GM12878 (cell line): ENCODE measurements around the gene PIAS1. TPM values are rescaled to one million over a fixed set of nuclear protein-coding genes. Genes with fewer than 3 reads are reported as not detected.

Experiments used
- ATAC-seq: fragments of 200-7000 bp; cut with Tn5 transposase; 3 replicates; pipeline ENCODE4 v1.9.1; 2020; ENCODE audit warnings: mild to moderate bottlenecking, moderate library complexity
- BruUV-seq: library from RNA; stranded (reverse); fragments of 400-500 nt; replicated peaks from 2 replicates; lab custom pipeline; 2021; lab: Mats Ljungman, UMichigan
- CTCF ChIA-PET: fragments of 300-600 bp; sonication (Branson Sonifier 250); formaldehyde crosslinking; extraction: SDS; loops from one replicate; lab custom pipeline; 2021; ENCODE audit warnings: inconsistent platforms; lab: Yijun Ruan, JAX
- POLR2A ChIA-PET: fragments of 350-600 bp; formaldehyde crosslinking; extraction: SDS; loops from one replicate; lab custom pipeline; 2021; ENCODE audit warnings: inconsistent platforms; lab: Charles Lee
- RAD21 ChIA-PET: fragments of 300-600 bp; sonication (Branson Sonifier 250); formaldehyde crosslinking; loops from one replicate; lab custom pipeline; 2023; ENCODE audit warnings: antibody characterized with exemption; ENCODE audit not compliant: unreplicated experiment; lab: Charles Lee
- SMC1A ChIA-PET: fragments of 300-600 bp; sonication (Branson Sonifier 250); formaldehyde crosslinking; loops from one replicate; lab custom pipeline; 2023; ENCODE audit not compliant: unreplicated experiment, uncharacterized antibody; lab: Charles Lee
- DNase-seq: peaks from one replicate; pipeline ENCODE4 v3.0.0-alpha.2; 2011; ENCODE audit warnings: low read depth, low spot score
- FAIRE-seq: peaks from 3 replicates; lab custom pipeline; 2011; peaks lifted over from hg19 to GRCh38; lab: Jason Lieb, UNC
- H2AFZ ChIP-seq: 2 replicates; pipeline ENCODE4 v1.6.0; 2011; ENCODE audit warnings: low read depth, low read length, control low read depth; ENCODE audit not compliant: control insufficient read depth
- H3K27ac ChIP-seq: 2 replicates; pipeline ENCODE4 v1.5.1; 2011; ENCODE audit warnings: control low read depth; ENCODE audit not compliant: control insufficient read depth, insufficient read depth
- H3K27me3 ChIP-seq, 2 experiments: replicated peaks in 1 of 2; 2 replicates each; pipeline versions ENCODE4 v1.6.0 to v1.6.1; 2011; ENCODE audit warnings: low read length in 1 of 2; ENCODE audit not compliant: control insufficient read depth in 2 of 2, insufficient read depth in 2 of 2
- H3K36me3 ChIP-seq, 2 experiments: 2 replicates each; pipeline ENCODE4 v1.5.1; 2011; ENCODE audit warnings: low read length in 1 of 2; ENCODE audit not compliant: control insufficient read depth in 2 of 2, insufficient read depth in 2 of 2
- H3K4me1 ChIP-seq: 2 replicates; pipeline ENCODE4 v1.6.1; 2011; ENCODE audit warnings: mild to moderate bottlenecking, low read length, moderate library complexity, mixed read lengths; ENCODE audit not compliant: control insufficient read depth, insufficient read depth
- H3K4me2 ChIP-seq: 2 replicates; pipeline ENCODE4 v1.6.0; 2011; ENCODE audit warnings: control low read depth; ENCODE audit not compliant: control insufficient read depth, insufficient read depth
- H3K4me3 ChIP-seq: fragments of 200-600 bp; sonication (generic); 2 replicates; pipeline ENCODE4 v1.5.1; 2016
- H3K79me2 ChIP-seq: 2 replicates; pipeline ENCODE4 v1.6.0; 2011; ENCODE audit warnings: low read length; ENCODE audit not compliant: control insufficient read depth, insufficient read depth
- H3K9ac ChIP-seq: 2 replicates; pipeline ENCODE4 v1.8.0; 2011; ENCODE audit warnings: low read length, control low read depth, mixed read lengths; ENCODE audit not compliant: control insufficient read depth, insufficient read depth
- H3K9me3 ChIP-seq: replicated peaks from 3 replicates; pipeline ENCODE4 v1.5.1; 2011; ENCODE audit warnings: mild to moderate bottlenecking, low read length; ENCODE audit not compliant: control insufficient read depth, insufficient read depth
- H4K20me1 ChIP-seq: 2 replicates; pipeline ENCODE4 v1.6.0; 2011; ENCODE audit not compliant: control insufficient read depth, insufficient read depth
- CBX3 ChIP-seq: fragments of 200-600 bp; sonication (generic); IDR thresholded peaks from 2 replicates; pipeline ENCODE4 v1.6.1; 2016; ENCODE audit warnings: low read depth, borderline replicate concordance
- ZBTB40 ChIP-seq: fragments of 450-650 bp; IDR thresholded peaks from 2 replicates; pipeline ENCODE4 v1.6.1; 2016; ENCODE audit warnings: mild to moderate bottlenecking, moderate library complexity, borderline replicate concordance
- WGBS: methylation state at CpG from one replicate; pipeline ENCODE4 v1.1.6; 2016; ENCODE audit warnings: low lambda C conversion rate; ENCODE audit not compliant: insufficient replicate concordance, insufficient coverage; ENCODE audit errors: missing lambda C conversion rate; 5-methylcytosine and 5-hydroxymethylcytosine counted together
- in situ Hi-C: fragments of 300-500 bp; cut with MboI; formaldehyde crosslinking; loops from 9 replicates; pipeline ENCODE4 v1.14.3; 2018; ENCODE audit warnings: mixed read lengths
- intact Hi-C: fragments of 100-400 bp; cut with micrococcal nuclease; formaldehyde crosslinking; loops from one replicate; pipeline ENCODE4 v1.14.2; 2022; ENCODE audit not compliant: unreplicated experiment
- polyA plus RNA-seq, 11 experiments: library from polyadenylated mRNA; depleted of rRNA in 4 of 11; unstranded in 6 of 11; stranded (reverse) in 5 of 11; fragments of >200 nt; fragmentation: Nextera tagmentation in 4 of 11; fragmentation: Illumina TruSeq in 1 of 11; extraction: Ambion mirVana in 4 of 11; extraction: Trizol in 1 of 11; gene quantifications; 1 replicate in 1 of 11; 2 replicates in 10 of 11; pipeline versions ENCODE4 v1.2.1 to v1.2.3, GENCODE V29; 2011 to 2016; ENCODE audit warnings: inconsistent platforms in 2 of 11, missing spikeins in 2 of 11, low read depth in 1 of 11
- total RNA-seq, 4 experiments: library from RNA; depleted of rRNA in 3 of 4; stranded (reverse); fragments of >200 nt in 3 of 4; fragmentation: Illumina TruSeq in 1 of 4; extraction: Trizol in 1 of 4; gene quantifications; 2 replicates each; pipeline versions ENCODE4 v1.2.1 to v1.2.3, GENCODE V29; 2013 to 2021

The PIAS1 gene
- total and polyA plus RNA-seq, 10 of the 15 experiments (the other 5 are each of a cell fraction or from before 2014, with no cell fraction given) = 20.2 to 96.3 (median 37.0) TPM

- intact Hi-C loops (no loop called here), in situ Hi-C loops (no loop called here)
- H3K4me1 ChIP-seq = peaks cover 3% of the 10 kb centered on the region; the same call in 1 of the 2 replicates
- peaks cover 12% of the 10 kb centered on the region; the same call in 2 of the 3 replicates for H3K9me3 ChIP-seq
- no peak for ATAC-seq
- TF ChIP-seq ZBTB40 (peak; percentile 54; the same call in 1 of the 2 replicates), CBX3 (no peak)
- H3K27me3 ChIP-seq = no peaks in the 10 kb centered on the region
- H3K4me2 ChIP-seq = peak overlapping the region; percentile 34; the same call in 1 of the 2 replicates
- SMC1A ChIA-PET = no interaction called here
- 97% methylated on average over 3 of the region's 3 CpGs for WGBS
- H2AFZ ChIP-seq = peak overlapping the region; percentile 83
- RAD21 ChIA-PET = interaction anchor here (1.1 kb wide), 1 partner anchor 12 kb away, joined by 6 read pairs; the partner anchor contains the start of gene PIAS1
- no peaks in the 10 kb centered on the region for H3K36me3 ChIP-seq
- POLR2A ChIA-PET = interaction anchor here (0.6 to 1.0 kb wide), 2 partner anchors 11 to 45 kb away, joined by 4 to 6 read pairs; partner anchors contain the start of gene PIAS1
- FAIRE-seq = no peak
- no peak overlapping the region for H3K4me3 ChIP-seq
- no peak for DNase-seq
- H4K20me1 ChIP-seq = no peaks in the 10 kb centered on the region
- no peak overlapping the region for H3K9ac ChIP-seq
- H3K27ac ChIP-seq = peak overlapping the region; percentile 49
- no TSS peak for BruUV-seq
- CTCF ChIA-PET = no interaction called here
- H3K79me2 ChIP-seq = no peaks in the 10 kb centered on the region
Observed at GRCh38 chr15:68042855-68043222, 11.3 kb upstream of the PIAS1 start.
